NCI-H2081 treated with DMSO at 0.1 percent for 48 hours (cell line): Measurements from ENCODE around the gene RXFP3.
"Not testable (repeated sequence)": the region's sequence is repeated elsewhere in the genome, so short reads cannot be mapped to it uniquely, and the experiment has no call there.

Experiments used
- DNase-seq: peaks from one replicate; lab custom pipeline; 2025; lab: John Stamatoyannopoulos, UW

RXFP3 gene

GRCh38 chr5:33936381-33937016, at the start of gene RXFP3:
Gene RXFP3, plus strand, starts transcription at chr5:33936386. Its CDS starts 355 bp downstream, at chr5:33936741.
- DNase-seq = no peak

GRCh38 chr5:33887268-33887667, 48.9 kb upstream of the RXFP3 start:
- DNase-seq = no peak

- no peak for DNase-seq
Observed at GRCh38 chr5:33888587-33888986, 47.6 kb upstream of the RXFP3 start.

- no peak for DNase-seq
Observed at GRCh38 chr5:33890131-33891032, 45.8 kb upstream of the RXFP3 start.

GRCh38 chr5:33891446-33891787, 44.8 kb upstream of the RXFP3 start:
- no peak for DNase-seq

GRCh38 chr5:33891788-33892619, 44.2 kb upstream of the RXFP3 start, which contains the start of gene ADAMTS12:
Gene ADAMTS12, minus strand, starts transcription at chr5:33891990. Its CDS starts 134 bp downstream, at chr5:33891856.
- DNase-seq = no peak

GRCh38 chr5:33892620-33893137, 43.5 kb upstream of the RXFP3 start:
- no peak for DNase-seq

- DNase-seq = no peak
Observed at GRCh38 chr5:33894566-33894965, 41.6 kb upstream of the RXFP3 start.

GRCh38 chr5:33901156-33901555, 35.0 kb upstream of the RXFP3 start:
- DNase-seq = no peak

- DNase-seq = no peak
Observed at GRCh38 chr5:33903118-33903517, 33.1 kb upstream of the RXFP3 start.

- DNase-seq = no peak
Observed at GRCh38 chr5:33905381-33905780, 30.8 kb upstream of the RXFP3 start.

GRCh38 chr5:33906248-33906647, 29.9 kb upstream of the RXFP3 start:
- DNase-seq = not testable (repeated sequence)

GRCh38 chr5:33914844-33915243, 21.3 kb upstream of the RXFP3 start:
- DNase-seq = not testable (repeated sequence)

GRCh38 chr5:33921002-33921401, 15.2 kb upstream of the RXFP3 start:
- DNase-seq = no peak

GRCh38 chr5:33925278-33925677, 10.9 kb upstream of the RXFP3 start:
- DNase-seq = no peak

- no peak for DNase-seq
Observed at GRCh38 chr5:33927685-33928084, 8.5 kb upstream of the RXFP3 start.

- DNase-seq = no peak
Observed at GRCh38 chr5:33928283-33928682, 7.9 kb upstream of the RXFP3 start.

GRCh38 chr5:33929925-33930690, 6.1 kb upstream of the RXFP3 start:
- no peak for DNase-seq

- no peak for DNase-seq
Observed at GRCh38 chr5:33931136-33931535, 5.0 kb upstream of the RXFP3 start.

GRCh38 chr5:33933723-33934169, 2.4 kb upstream of the RXFP3 start:
- no peak for DNase-seq

- no peak for DNase-seq
Observed at GRCh38 chr5:33934176-33934575, 2.0 kb upstream of the RXFP3 start.
